Measurements from ENCODE around the gene ZMYND8.

Gene ZMYND8

GRCh38 chr20:47236639-47236900, 119.9 kb downstream of the ZMYND8 start:
- Histone ChIP-seq H4K20me1 (ENCODE audit: insufficient read depth, low read length) (no peaks in the 10 kb centered on the region), H3K4me1 (ENCODE audit: insufficient read depth, low read length, severe bottlenecking) (no peaks in the 10 kb centered on the region), H3K36me3 (ENCODE audit: insufficient read depth, low read length) (peaks cover 85% of the 10 kb centered on the region), H3K9me2 (ENCODE audit: low read depth, low read length) (no peaks in the 10 kb centered on the region), H3K9me3 (ENCODE audit: low read length) (no peaks in the 10 kb centered on the region), H3K27me3 (ENCODE audit: insufficient read depth, low read length) (no peaks in the 10 kb centered on the region), H3K27ac (ENCODE audit: low read depth, low read length, poor library complexity, severe bottlenecking) (no peak overlapping the region), H3K9ac (ENCODE audit: low read length) (no peak overlapping the region), H3K79me2 (ENCODE audit: insufficient read depth, low read length) (no peaks in the 10 kb centered on the region), H3F3A (ENCODE audit: insufficient read depth, low read length) (no peaks in the 10 kb centered on the region), H3K4me3 (ENCODE audit: low read depth, low read length, poor library complexity, severe bottlenecking) (no peak overlapping the region), H3K4me2 (ENCODE audit: low read length) (no peak overlapping the region), H2AFZ (ENCODE audit: low read length) (no peak overlapping the region)
- TF ChIP-seq CTCF (IDR thresholded peaks at IDR 0.05; ENCODE audit: low read length) (no peak), EZH2 (IDR thresholded peaks at IDR 0.05; ENCODE audit: borderline replicate concordance, low read length) (no peak)

- H3K27ac ChIP-seq (ENCODE audit: low read depth, low read length, poor library complexity, severe bottlenecking) = no peak overlapping the region
- no peak overlapping the region for H2AFZ ChIP-seq (ENCODE audit: low read length)
- H3K27me3 ChIP-seq (ENCODE audit: insufficient read depth, low read length) = no peaks in the 10 kb centered on the region
- H3K9me3 ChIP-seq (ENCODE audit: low read length) = no peaks in the 10 kb centered on the region
- H3K4me1 ChIP-seq (ENCODE audit: insufficient read depth, low read length, severe bottlenecking) = no peaks in the 10 kb centered on the region
- no peak overlapping the region for H3K4me2 ChIP-seq (ENCODE audit: low read length)
- no peak overlapping the region for H3K9ac ChIP-seq (ENCODE audit: low read length)
- no peaks in the 10 kb centered on the region for H3K79me2 ChIP-seq (ENCODE audit: insufficient read depth, low read length)
- no peak for TF ChIP-seq EZH2 (IDR thresholded peaks at IDR 0.05; ENCODE audit: borderline replicate concordance, low read length)
- TF ChIP-seq CTCF (IDR thresholded peaks at IDR 0.05; ENCODE audit: low read length) = no peak
- H3K9me2 ChIP-seq (ENCODE audit: low read depth, low read length) = no peaks in the 10 kb centered on the region
- no peak overlapping the region for H3K4me3 ChIP-seq (ENCODE audit: low read depth, low read length, poor library complexity, severe bottlenecking)
- H4K20me1 ChIP-seq (ENCODE audit: insufficient read depth, low read length) = no peaks in the 10 kb centered on the region
- H3K36me3 ChIP-seq (ENCODE audit: insufficient read depth, low read length) = peaks cover 86% of the 10 kb centered on the region
- no peaks in the 10 kb centered on the region for H3F3A ChIP-seq (ENCODE audit: insufficient read depth, low read length)
These were observed 120.5 kb downstream of the ZMYND8 start for GRCh38 chr20:47235853-47236638.

GRCh38 chr20:47235111-47235510, 121.4 kb downstream of the ZMYND8 start:
- H3K4me1 ChIP-seq (ENCODE audit: insufficient read depth, low read length, severe bottlenecking) = no peaks in the 10 kb centered on the region
- no peak overlapping the region for H3K4me2 ChIP-seq (ENCODE audit: low read length)
- no peaks in the 10 kb centered on the region for H3K9me3 ChIP-seq (ENCODE audit: low read length)
- no peaks in the 10 kb centered on the region for H3K79me2 ChIP-seq (ENCODE audit: insufficient read depth, low read length)
- TF ChIP-seq EZH2 (IDR thresholded peaks at IDR 0.05; ENCODE audit: borderline replicate concordance, low read length) (no peak), CTCF (IDR thresholded peaks at IDR 0.05; ENCODE audit: low read length) (no peak)
- H3K4me3 ChIP-seq (ENCODE audit: low read depth, low read length, poor library complexity, severe bottlenecking) = no peak overlapping the region
- no peak overlapping the region for H2AFZ ChIP-seq (ENCODE audit: low read length)
- no peaks in the 10 kb centered on the region for H4K20me1 ChIP-seq (ENCODE audit: insufficient read depth, low read length)
- H3F3A ChIP-seq (ENCODE audit: insufficient read depth, low read length) = no peaks in the 10 kb centered on the region
- no peaks in the 10 kb centered on the region for H3K9me2 ChIP-seq (ENCODE audit: low read depth, low read length)
- no peaks in the 10 kb centered on the region for H3K27me3 ChIP-seq (ENCODE audit: insufficient read depth, low read length)
- H3K9ac ChIP-seq (ENCODE audit: low read length) = no peak overlapping the region
- H3K27ac ChIP-seq (ENCODE audit: low read depth, low read length, poor library complexity, severe bottlenecking) = no peak overlapping the region
- H3K36me3 ChIP-seq (ENCODE audit: insufficient read depth, low read length) = peaks cover 95% of the 10 kb centered on the region

Measured in OCI-LY1 (cell line).